HFF-Myc (cell line): Measurements from ENCODE around the gene MAEA.
A peak's percentile ranks its signal among the peaks of the same experiment; 100 is the strongest.

Source experiments
- DNase-seq: peaks from one replicate; pipeline ENCODE4 v3.0.0-alpha.2; 2011; ENCODE audit warnings: low read depth; ENCODE audit errors: extremely low read depth
- H3K4me3 ChIP-seq: replicated peaks from 2 replicates; pipeline ENCODE4 v1.5.1; 2011; ENCODE audit warnings: low read depth, mild to moderate bottlenecking, control low read depth, low read length
- CTCF ChIP-seq: IDR thresholded peaks from 2 replicates; pipeline ENCODE4 v1.5.1; 2012; ENCODE audit warnings: mild to moderate bottlenecking, low read depth, low read length, control low read depth; ENCODE audit errors: missing control alignments

The MAEA gene

GRCh38 chr4:1345903-1346780 lies 56.5 kb downstream of the MAEA start:
- no peak for TF ChIP-seq CTCF
- DNase-seq = no peak
- H3K4me3 ChIP-seq = peak overlapping the region; percentile 80

- no peak for TF ChIP-seq CTCF
- H3K4me3 ChIP-seq = peak within 1 kb of the TSS; percentile 80
- DNase-seq = peak; percentile 97
Measured at GRCh38 chr4:1346781-1347409, 57.2 kb downstream of the MAEA start, which contains the start of gene UVSSA. Gene UVSSA (plus strand): TSS chr4:1347208. CDS start chr4:1348092, 884 bp downstream.

GRCh38 chr4:1347410-1347864 lies 57.7 kb downstream of the MAEA start:
- TF ChIP-seq CTCF = no peak
- peak overlapping the region; percentile 80 for H3K4me3 ChIP-seq
- DNase-seq = peak; percentile 45

GRCh38 chr4:1348014-1348513 lies 58.4 kb downstream of the MAEA start:
- H3K4me3 ChIP-seq = peak overlapping the region; percentile 80
- no peak for TF ChIP-seq CTCF
- no peak for DNase-seq

GRCh38 chr4:1348746-1349145 lies 59.1 kb downstream of the MAEA start:
- DNase-seq = no peak
- H3K4me3 ChIP-seq = no peak overlapping the region
- no peak for TF ChIP-seq CTCF

- no peak for TF ChIP-seq CTCF
Measured at GRCh38 chr4:1349359-1350168, 59.9 kb downstream of the MAEA start.

More at GRCh38 chr4:1349359-1350168, 59.9 kb downstream of the MAEA start:
- DNase-seq = no peak
- H3K4me3 ChIP-seq = no peak overlapping the region
